ENCODE measurements around the gene ERBB2. TPM values are rescaled to one million over a fixed set of nuclear protein-coding genes. Genes with fewer than 3 reads are reported as not detected.

ERBB2 gene
- total and polyA plus RNA-seq, 2 of the 13 experiments (the other 11 are each of a cell fraction or from before 2014, with no cell fraction given) = 57.7 to 64.1 TPM

DNA sequence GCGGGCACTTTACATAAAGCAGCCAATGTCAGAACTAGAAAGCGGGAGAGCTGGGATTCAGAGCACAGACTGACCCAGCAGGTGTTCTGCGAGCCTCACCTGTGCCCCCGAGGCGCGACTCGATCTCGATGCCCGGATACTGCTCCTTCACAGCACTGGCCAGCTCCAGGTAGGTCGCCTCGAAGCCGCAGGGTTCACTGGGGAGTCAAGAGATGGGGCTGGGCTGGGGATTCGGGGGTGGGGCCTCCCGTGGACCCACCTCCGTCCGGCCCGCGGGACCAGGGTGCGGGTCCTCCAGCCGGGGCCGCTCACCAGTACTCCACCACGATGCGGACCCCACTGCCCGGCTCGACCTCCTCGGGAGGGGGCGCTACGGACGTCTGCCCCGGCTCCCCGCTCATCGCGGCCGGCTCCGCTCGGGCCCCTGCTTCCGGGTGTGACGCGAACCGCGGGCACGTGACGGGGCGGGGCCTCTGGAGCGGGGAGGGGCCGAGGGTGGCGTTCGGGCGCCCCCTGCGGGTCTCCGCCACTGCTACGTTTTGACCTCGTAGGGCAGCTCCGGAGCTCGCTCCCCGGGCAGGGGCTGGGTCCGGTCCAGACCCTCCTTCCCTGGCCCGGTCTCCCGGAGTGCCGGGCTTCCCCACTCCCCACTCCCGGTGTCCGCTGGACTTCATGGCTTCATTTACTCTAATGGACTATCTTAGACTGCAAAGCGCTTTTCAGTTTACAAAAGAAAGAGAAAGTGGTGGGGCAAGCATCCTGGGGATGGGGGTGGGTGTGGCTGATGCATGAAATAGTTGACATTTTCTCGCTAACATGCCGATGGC, 30.4 kb downstream of the ERBB2 start, which contains the start of gene MIEN1 (continued):
- TF ChIP-seq, protein P1, sequence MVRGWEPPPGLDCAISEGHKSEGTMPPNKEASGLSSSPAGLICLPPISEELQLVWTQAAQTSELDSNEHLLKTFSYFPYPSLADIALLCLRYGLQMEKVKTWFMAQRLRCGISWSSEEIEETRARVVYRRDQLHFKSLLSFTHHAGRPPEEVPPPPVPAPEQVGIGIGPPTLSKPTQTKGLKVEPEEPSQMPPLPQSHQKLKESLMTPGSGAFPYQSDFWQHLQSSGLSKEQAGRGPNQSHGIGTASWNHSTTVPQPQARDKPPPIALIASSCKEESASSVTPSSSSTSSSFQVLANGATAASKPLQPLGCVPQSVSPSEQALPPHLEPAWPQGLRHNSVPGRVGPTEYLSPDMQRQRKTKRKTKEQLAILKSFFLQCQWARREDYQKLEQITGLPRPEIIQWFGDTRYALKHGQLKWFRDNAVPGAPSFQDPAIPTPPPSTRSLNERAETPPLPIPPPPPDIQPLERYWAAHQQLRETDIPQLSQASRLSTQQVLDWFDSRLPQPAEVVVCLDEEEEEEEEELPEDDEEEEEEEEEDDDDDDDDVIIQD (CRISPR knock-in tag; IDR thresholded peaks at IDR 0.05; ENCODE audit: low read depth) = peak; percentile 88
- TF ChIP-seq, protein P2, sequence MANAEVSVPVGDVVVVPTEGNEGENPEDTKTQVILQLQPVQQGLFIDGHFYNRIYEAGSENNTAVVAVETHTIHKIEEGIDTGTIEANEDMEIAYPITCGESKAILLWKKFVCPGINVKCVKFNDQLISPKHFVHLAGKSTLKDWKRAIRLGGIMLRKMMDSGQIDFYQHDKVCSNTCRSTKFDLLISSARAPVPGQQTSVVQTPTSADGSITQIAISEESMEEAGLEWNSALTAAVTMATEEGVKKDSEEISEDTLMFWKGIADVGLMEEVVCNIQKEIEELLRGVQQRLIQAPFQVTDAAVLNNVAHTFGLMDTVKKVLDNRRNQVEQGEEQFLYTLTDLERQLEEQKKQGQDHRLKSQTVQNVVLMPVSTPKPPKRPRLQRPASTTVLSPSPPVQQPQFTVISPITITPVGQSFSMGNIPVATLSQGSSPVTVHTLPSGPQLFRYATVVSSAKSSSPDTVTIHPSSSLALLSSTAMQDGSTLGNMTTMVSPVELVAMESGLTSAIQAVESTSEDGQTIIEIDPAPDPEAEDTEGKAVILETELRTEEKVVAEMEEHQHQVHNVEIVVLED (CRISPR knock-in tag; IDR thresholded peaks at IDR 0.05; ENCODE audit: borderline replicate concordance) = peak; percentile 82
- TF ChIP-seq, protein P3, sequence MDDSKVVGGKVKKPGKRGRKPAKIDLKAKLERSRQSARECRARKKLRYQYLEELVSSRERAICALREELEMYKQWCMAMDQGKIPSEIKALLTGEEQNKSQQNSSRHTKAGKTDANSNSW (CRISPR knock-in tag; IDR thresholded peaks at IDR 0.05; ENCODE audit: borderline replicate concordance) = no peak
- no peak for TF ChIP-seq MTA3 (CRISPR knock-in tag; IDR thresholded peaks at IDR 0.05)
- peak; percentile 72; the same call in 1 of the 2 replicates for TF ChIP-seq DMAP1 (CRISPR knock-in tag; IDR thresholded peaks at IDR 0.05)
- TF ChIP-seq ZNF350 (CRISPR knock-in tag; IDR thresholded peaks at IDR 0.05; ENCODE audit: borderline replicate concordance, low read depth) = peak; percentile 80
- peak; percentile 79; the same call in 1 of the 2 replicates for TF ChIP-seq SP1 (IDR thresholded peaks at IDR 0.05)
- TF ChIP-seq SP1 (CRISPR knock-in tag; IDR thresholded peaks at IDR 0.05) = peak; percentile 100
- TF ChIP-seq NFKBIZ (CRISPR knock-in tag; IDR thresholded peaks at IDR 0.05) = no peak
- TF ChIP-seq ZNF431 (CRISPR knock-in tag; IDR thresholded peaks at IDR 0.05; ENCODE audit: borderline replicate concordance, low read depth) = no peak
- TF ChIP-seq TEAD2 (CRISPR knock-in tag; IDR thresholded peaks at IDR 0.05) = no peak; the same call in 1 of the 2 replicates
- peak; percentile 81; the same call in 1 of the 2 replicates for TF ChIP-seq ZKSCAN8 (CRISPR knock-in tag; IDR thresholded peaks at IDR 0.05; ENCODE audit: borderline replicate concordance)
- TF ChIP-seq NCOA5 (CRISPR knock-in tag; IDR thresholded peaks at IDR 0.05) = no peak
- peak; percentile 86 for TF ChIP-seq NR2C2 (CRISPR knock-in tag; IDR thresholded peaks at IDR 0.05; ENCODE audit: borderline replicate concordance)
- TF ChIP-seq ZFP90 (CRISPR knock-in tag; IDR thresholded peaks at IDR 0.05; ENCODE audit: borderline replicate concordance) = peak; percentile 95
- TF ChIP-seq, protein P4, sequence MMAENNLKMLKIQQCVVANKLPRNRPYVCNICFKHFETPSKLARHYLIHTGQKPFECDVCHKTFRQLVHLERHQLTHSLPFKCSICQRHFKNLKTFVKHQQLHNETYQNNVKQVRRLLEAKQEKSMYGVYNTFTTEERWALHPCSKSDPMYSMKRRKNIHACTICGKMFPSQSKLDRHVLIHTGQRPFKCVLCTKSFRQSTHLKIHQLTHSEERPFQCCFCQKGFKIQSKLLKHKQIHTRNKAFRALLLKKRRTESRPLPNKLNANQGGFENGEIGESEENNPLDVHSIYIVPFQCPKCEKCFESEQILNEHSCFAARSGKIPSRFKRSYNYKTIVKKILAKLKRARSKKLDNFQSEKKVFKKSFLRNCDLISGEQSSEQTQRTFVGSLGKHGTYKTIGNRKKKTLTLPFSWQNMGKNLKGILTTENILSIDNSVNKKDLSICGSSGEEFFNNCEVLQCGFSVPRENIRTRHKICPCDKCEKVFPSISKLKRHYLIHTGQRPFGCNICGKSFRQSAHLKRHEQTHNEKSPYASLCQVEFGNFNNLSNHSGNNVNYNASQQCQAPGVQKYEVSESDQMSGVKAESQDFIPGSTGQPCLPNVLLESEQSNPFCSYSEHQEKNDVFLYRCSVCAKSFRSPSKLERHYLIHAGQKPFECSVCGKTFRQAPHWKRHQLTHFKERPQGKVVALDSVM (CRISPR knock-in tag; IDR thresholded peaks at IDR 0.05) = peak; percentile 68
- TF ChIP-seq ZNF34 (CRISPR knock-in tag; IDR thresholded peaks at IDR 0.05; ENCODE audit: borderline replicate concordance) = peak; percentile 87; the same call in 1 of the 2 replicates
- no peak for TF ChIP-seq SP2 (CRISPR knock-in tag; IDR thresholded peaks at IDR 0.05)
- TF ChIP-seq BCL6 (CRISPR knock-in tag; IDR thresholded peaks at IDR 0.05) = peak; percentile 61; the same call in 1 of the 2 replicates
- TF ChIP-seq ZNF629 (CRISPR knock-in tag; conservative IDR thresholded peaks at IDR 0.05) = no peak
- peak; percentile 82 for TF ChIP-seq ZFX (CRISPR knock-in tag; IDR thresholded peaks at IDR 0.05; ENCODE audit: low read depth)
- TF ChIP-seq RORA (CRISPR knock-in tag; IDR thresholded peaks at IDR 0.05) = no peak
- TF ChIP-seq, protein P5, sequence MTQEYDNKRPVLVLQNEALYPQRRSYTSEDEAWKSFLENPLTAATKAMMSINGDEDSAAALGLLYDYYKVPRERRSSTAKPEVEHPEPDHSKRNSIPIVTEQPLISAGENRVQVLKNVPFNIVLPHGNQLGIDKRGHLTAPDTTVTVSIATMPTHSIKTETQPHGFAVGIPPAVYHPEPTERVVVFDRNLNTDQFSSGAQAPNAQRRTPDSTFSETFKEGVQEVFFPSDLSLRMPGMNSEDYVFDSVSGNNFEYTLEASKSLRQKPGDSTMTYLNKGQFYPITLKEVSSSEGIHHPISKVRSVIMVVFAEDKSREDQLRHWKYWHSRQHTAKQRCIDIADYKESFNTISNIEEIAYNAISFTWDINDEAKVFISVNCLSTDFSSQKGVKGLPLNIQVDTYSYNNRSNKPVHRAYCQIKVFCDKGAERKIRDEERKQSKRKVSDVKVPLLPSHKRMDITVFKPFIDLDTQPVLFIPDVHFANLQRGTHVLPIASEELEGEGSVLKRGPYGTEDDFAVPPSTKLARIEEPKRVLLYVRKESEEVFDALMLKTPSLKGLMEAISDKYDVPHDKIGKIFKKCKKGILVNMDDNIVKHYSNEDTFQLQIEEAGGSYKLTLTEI (CRISPR knock-in tag; conservative IDR thresholded peaks at IDR 0.05) = no peak
